Ovary (tissue), 9 donors: ENCODE data around the gene SFXN5. TPM values are rescaled to one million over a fixed set of nuclear protein-coding genes. Genes with fewer than 3 reads are reported as not detected.

Experiments
- DNase-seq, 5 donors: peaks; one replicate each; pipeline ENCODE4 v3.0.0-alpha.2; 2019 to 2020
- H3K27ac ChIP-seq, 2 donors: fragments of 200-600 bp; one replicate each; pipeline versions ENCODE4 v1.5.1 to v1.8.0; 2019 to 2022
- H3K27me3 ChIP-seq: fragments of 200-600 bp; one replicate; pipeline ENCODE4 v1.8.0; 2022
- H3K36me3 ChIP-seq: fragments of 200-600 bp; sonication (generic); one replicate; pipeline ENCODE4 v1.5.1; 2019
- H3K4me1 ChIP-seq: one replicate; pipeline ENCODE4 v1.8.1; 2013; ENCODE audit warnings: mild to moderate bottlenecking, moderate library complexity; ENCODE audit not compliant: insufficient read depth
- H3K4me3 ChIP-seq: fragments of 200-600 bp; sonication (generic); one replicate; pipeline ENCODE4 v1.5.1; 2017
- H3K9me3 ChIP-seq, 2 donors: fragments of 200-600 bp in 1 of 2; sonication (generic) in 1 of 2; one replicate each; pipeline versions ENCODE4 v1.5.1 to v1.8.1; 2013 to 2019; ENCODE audit warnings: mild to moderate bottlenecking in 1 of 2, moderate library complexity in 1 of 2
- CTCF ChIP-seq, 3 donors: fragments of 450-650 bp in 2 of 3; fragments of 200-600 bp in 1 of 3; IDR thresholded peaks; one replicate each; pipeline versions ENCODE4 v1.5.1 to v1.8.0; 2016 to 2022; ENCODE audit warnings: antibody characterized with exemption in 3 of 3, mild to moderate bottlenecking in 1 of 3
- EP300 ChIP-seq: sonication (generic); formaldehyde crosslinking; IDR thresholded peaks from one replicate; pipeline ENCODE4 v1.6.1; 2017; ENCODE audit warnings: antibody characterized with exemption
- POLR2A ChIP-seq: fragments of 450-650 bp; IDR thresholded peaks from one replicate; pipeline ENCODE4 v1.6.1; 2017; ENCODE audit warnings: antibody characterized with exemption, mild to moderate bottlenecking, moderate library complexity
- WGBS, 3 donors: extraction: QIAGEN DNeasy Blood & Tissue Kit in 1 of 3; methylation state at CpG; one replicate each; pipeline versions ENCODE4 v1.1.5 to v1.1.7; 2013 to 2017; 5-methylcytosine and 5-hydroxymethylcytosine counted together
- intact Hi-C, 4 donors: fragments of 100-400 bp; cut with DNase I; formaldehyde crosslinking; loops; one replicate each; pipeline versions ENCODE4 v1.11.0 to v1.15.1; 2022 to 2023
- polyA plus RNA-seq, 2 donors: library from polyadenylated mRNA; stranded (reverse); fragments of 200-250 nt in 1 of 2; fragments of 350-450 nt in 1 of 2; fragmentation: Illumina TruSeq in 1 of 2; extraction: RNeasy Lipid Tissue Mini Kit (QIAGEN cat#74804) in 1 of 2; gene quantifications; one replicate each; pipeline ENCODE4 v1.2.3, GENCODE V29; 2013 to 2014
- total RNA-seq, 7 donors: library from RNA; depleted of rRNA in 2 of 7; stranded (reverse); fragments of >200 nt in 2 of 7; fragmentation: NEBNext Ultra II Directional in 3 of 7; extraction: Animal tissue kit (Norgen Biotek cat#: 25700) in 3 of 7; gene quantifications; one replicate each; pipeline versions ENCODE4 v1.1.0 to v1.2.4, GENCODE V29; 2016 to 2023
- donor health status: DM: no; HTN: no; CAD: no; lungs with moderate emphysema.
- donor health status: DM: no; HTN: no; CAD: no.
- donor health status: Bipolar disorder and iron deficiency.
- donor health status: DM: yes; HTN: yes; CAD: no.
- donor health status: DM: no; HTN: no; CAD: no.
- donor health status: DM: yes; HTN: yes; CAD: no.

The SFXN5 gene
- total and polyA plus RNA-seq, 9 donors: 4.3 to 19.3 (median 11.6) TPM

- no peaks in the 10 kb centered on the region for H3K27me3 ChIP-seq
- no peak overlapping the region for H3K27ac ChIP-seq
- no peaks in the 10 kb centered on the region for H3K36me3 ChIP-seq
- no peak overlapping the region for H3K4me3 ChIP-seq
- WGBS, 3 donors: 88 to 93% (median 89%) methylated on average over 6 of the region's 6 CpGs
- intact Hi-C loops: no loop called here
- H3K4me1 ChIP-seq: no peaks in the 10 kb centered on the region
- DNase-seq: no peak
- TF ChIP-seq POLR2A (no peak), CTCF (IDR thresholded peaks at IDR 0.05) (no peak), EP300 (no peak)
- H3K9me3 ChIP-seq: no peaks in the 10 kb centered on the region
These were observed 35.4 kb downstream of the SFXN5 start for GRCh38 chr2:73035899-73036711.

GRCh38 chr2:73034661-73035375 lies 36.7 kb downstream of the SFXN5 start:
- no peak for DNase-seq
- TF ChIP-seq POLR2A (no peak), CTCF (IDR thresholded peaks at IDR 0.05) (no peak), EP300 (no peak)
- H3K27me3 ChIP-seq: no peaks in the 10 kb centered on the region
- H3K4me1 ChIP-seq: no peaks in the 10 kb centered on the region
- no peaks in the 10 kb centered on the region for H3K36me3 ChIP-seq
- no peaks in the 10 kb centered on the region for H3K9me3 ChIP-seq
- intact Hi-C loops: no loop called here
- WGBS, 3 donors: 95 to 97% (median 96%) methylated on average over 7 of the region's 7 CpGs
- no peak overlapping the region for H3K4me3 ChIP-seq
- H3K27ac ChIP-seq: no peak overlapping the region

GRCh38 chr2:73033766-73034381 lies 37.6 kb downstream of the SFXN5 start:
- H3K9me3 ChIP-seq: no peaks in the 10 kb centered on the region
- H3K36me3 ChIP-seq: no peaks in the 10 kb centered on the region
- intact Hi-C loops: no loop called here
- no peaks in the 10 kb centered on the region for H3K27me3 ChIP-seq
- no peak for TF ChIP-seq POLR2A
- no peaks in the 10 kb centered on the region for H3K4me1 ChIP-seq
- no peak overlapping the region for H3K27ac ChIP-seq
- DNase-seq: no peak
- no peak overlapping the region for H3K4me3 ChIP-seq
- 74 to 84% (median 77%) methylated on average over 5 of the region's 5 CpGs for WGBS, 3 donors

GRCh38 chr2:73033142-73033765 lies 38.3 kb downstream of the SFXN5 start:
- Histone ChIP-seq H3K36me3 (no peaks in the 10 kb centered on the region), H3K27ac (no peak overlapping the region), H3K4me3 (no peak overlapping the region), H3K9me3 (no peaks in the 10 kb centered on the region), H3K27me3 (no peaks in the 10 kb centered on the region), H3K4me1 (no peaks in the 10 kb centered on the region)
- TF ChIP-seq POLR2A (no peak), EP300 (no peak), CTCF (IDR thresholded peaks at IDR 0.05) (no peak)
- intact Hi-C loops: no loop called here
- DNase-seq: no peak
- 84 to 88% (median 86%) methylated on average over 1 of the region's 1 CpG for WGBS, 3 donors
